ENCODE measurements around the gene ADGRL3.

Gene ADGRL3

DNA sequence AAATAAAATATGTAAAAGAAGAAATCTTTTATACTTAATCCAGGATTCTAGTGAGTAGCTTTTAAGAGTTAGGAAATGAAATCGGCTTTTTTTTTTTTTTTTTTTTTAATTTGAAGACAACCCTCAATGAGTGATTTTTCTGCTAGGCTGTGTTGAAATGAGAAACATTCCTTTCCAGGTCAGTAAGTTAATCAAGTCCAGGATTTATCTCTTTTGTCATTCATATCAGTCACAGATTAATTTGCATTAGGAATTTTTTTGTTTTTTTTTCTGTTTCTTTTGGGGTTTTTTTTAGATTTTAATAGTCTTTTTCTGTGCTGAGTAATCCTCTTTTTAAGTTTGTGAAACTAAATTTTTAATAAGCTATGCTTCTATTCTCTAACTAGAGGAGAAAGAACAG, 448.1 kb downstream of the ADGRL3 start:
- Histone ChIP-seq H3K36me3 (ENCODE audit: control insufficient read depth, insufficient read depth, low read length) (no peaks in the 10 kb centered on the region), H3K27me3 (ENCODE audit: control insufficient read depth, insufficient read depth, low read length) (no peaks in the 10 kb centered on the region), H3K9ac (ENCODE audit: low read length) (no peak overlapping the region), H3K4me1 (ENCODE audit: control insufficient read depth, insufficient read depth, low read length) (no peaks in the 10 kb centered on the region), H3K4me3 (ENCODE audit: low read length) (no peak overlapping the region), H3K9me3 (ENCODE audit: control insufficient read depth, low read length) (no peaks in the 10 kb centered on the region)

- Histone ChIP-seq H3K4me1 (ENCODE audit: control insufficient read depth, insufficient read depth, low read length) (no peaks in the 10 kb centered on the region), H3K36me3 (ENCODE audit: control insufficient read depth, insufficient read depth, low read length) (no peaks in the 10 kb centered on the region), H3K9me3 (ENCODE audit: control insufficient read depth, low read length) (no peaks in the 10 kb centered on the region), H3K4me3 (ENCODE audit: low read length) (no peak overlapping the region), H3K9ac (ENCODE audit: low read length) (no peak overlapping the region), H3K27me3 (ENCODE audit: control insufficient read depth, insufficient read depth, low read length) (no peaks in the 10 kb centered on the region)
Measured at GRCh38 chr4:61657016-61657415, 456.9 kb downstream of the ADGRL3 start.

- H3K9ac ChIP-seq (ENCODE audit: low read length), result no peak overlapping the region
- no peak overlapping the region for H3K4me3 ChIP-seq (ENCODE audit: low read length)
- no peaks in the 10 kb centered on the region for H3K4me1 ChIP-seq (ENCODE audit: control insufficient read depth, insufficient read depth, low read length)
- no peaks in the 10 kb centered on the region for H3K27me3 ChIP-seq (ENCODE audit: control insufficient read depth, insufficient read depth, low read length)
- H3K9me3 ChIP-seq (ENCODE audit: control insufficient read depth, low read length), result no peaks in the 10 kb centered on the region
- no peaks in the 10 kb centered on the region for H3K36me3 ChIP-seq (ENCODE audit: control insufficient read depth, insufficient read depth, low read length)
Measured at GRCh38 chr4:61661960-61662359, 461.8 kb downstream of the ADGRL3 start.

GRCh38 chr4:61662362-61662761, 462.2 kb downstream of the ADGRL3 start:
- no peaks in the 10 kb centered on the region for H3K9me3 ChIP-seq (ENCODE audit: control insufficient read depth, low read length)
- H3K9ac ChIP-seq (ENCODE audit: low read length), result no peak overlapping the region
- H3K4me1 ChIP-seq (ENCODE audit: control insufficient read depth, insufficient read depth, low read length), result no peaks in the 10 kb centered on the region
- no peak overlapping the region for H3K4me3 ChIP-seq (ENCODE audit: low read length)
- no peaks in the 10 kb centered on the region for H3K36me3 ChIP-seq (ENCODE audit: control insufficient read depth, insufficient read depth, low read length)
- no peaks in the 10 kb centered on the region for H3K27me3 ChIP-seq (ENCODE audit: control insufficient read depth, insufficient read depth, low read length)

- Histone ChIP-seq H3K36me3 (ENCODE audit: control insufficient read depth, insufficient read depth, low read length) (no peaks in the 10 kb centered on the region), H3K9ac (ENCODE audit: low read length) (no peak overlapping the region), H3K27me3 (ENCODE audit: control insufficient read depth, insufficient read depth, low read length) (no peaks in the 10 kb centered on the region), H3K4me1 (ENCODE audit: control insufficient read depth, insufficient read depth, low read length) (no peaks in the 10 kb centered on the region), H3K4me3 (ENCODE audit: low read length) (no peak overlapping the region), H3K9me3 (ENCODE audit: control insufficient read depth, low read length) (no peaks in the 10 kb centered on the region)
Measured at GRCh38 chr4:61663310-61663709, 463.2 kb downstream of the ADGRL3 start.

DNA sequence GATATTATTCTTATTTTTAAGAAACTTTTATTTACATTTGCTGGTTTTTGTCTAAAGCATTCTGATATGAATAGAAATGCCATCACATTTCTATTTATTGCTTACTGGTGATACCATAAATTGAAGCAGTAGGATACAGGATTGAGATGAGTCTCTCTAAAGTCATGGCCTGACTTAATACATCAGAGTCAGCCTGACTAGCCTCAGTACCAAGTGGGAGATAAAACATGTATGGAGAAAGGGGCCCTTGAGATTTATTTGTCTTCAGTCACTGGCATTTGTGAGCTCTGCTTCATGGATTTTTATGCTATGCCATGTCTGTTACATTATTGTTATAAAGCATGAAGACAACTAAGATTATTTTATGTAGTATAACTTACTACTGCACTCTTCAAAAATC, 465.5 kb downstream of the ADGRL3 start:
- H3K4me3 ChIP-seq (ENCODE audit: low read length), result no peak overlapping the region
- no peak overlapping the region for H3K9ac ChIP-seq (ENCODE audit: low read length)
- H3K27me3 ChIP-seq (ENCODE audit: control insufficient read depth, insufficient read depth, low read length), result no peaks in the 10 kb centered on the region
- H3K9me3 ChIP-seq (ENCODE audit: control insufficient read depth, low read length), result no peaks in the 10 kb centered on the region
- no peaks in the 10 kb centered on the region for H3K36me3 ChIP-seq (ENCODE audit: control insufficient read depth, insufficient read depth, low read length)
- H3K4me1 ChIP-seq (ENCODE audit: control insufficient read depth, insufficient read depth, low read length), result no peaks in the 10 kb centered on the region

- no peak overlapping the region for H3K9ac ChIP-seq (ENCODE audit: low read length)
- no peaks in the 10 kb centered on the region for H3K27me3 ChIP-seq (ENCODE audit: control insufficient read depth, insufficient read depth, low read length)
- no peaks in the 10 kb centered on the region for H3K4me1 ChIP-seq (ENCODE audit: control insufficient read depth, insufficient read depth, low read length)
- no peaks in the 10 kb centered on the region for H3K36me3 ChIP-seq (ENCODE audit: control insufficient read depth, insufficient read depth, low read length)
- H3K4me3 ChIP-seq (ENCODE audit: low read length), result no peak overlapping the region
- H3K9me3 ChIP-seq (ENCODE audit: control insufficient read depth, low read length), result no peaks in the 10 kb centered on the region
Measured at GRCh38 chr4:61666244-61666643, 466.1 kb downstream of the ADGRL3 start.

DNA sequence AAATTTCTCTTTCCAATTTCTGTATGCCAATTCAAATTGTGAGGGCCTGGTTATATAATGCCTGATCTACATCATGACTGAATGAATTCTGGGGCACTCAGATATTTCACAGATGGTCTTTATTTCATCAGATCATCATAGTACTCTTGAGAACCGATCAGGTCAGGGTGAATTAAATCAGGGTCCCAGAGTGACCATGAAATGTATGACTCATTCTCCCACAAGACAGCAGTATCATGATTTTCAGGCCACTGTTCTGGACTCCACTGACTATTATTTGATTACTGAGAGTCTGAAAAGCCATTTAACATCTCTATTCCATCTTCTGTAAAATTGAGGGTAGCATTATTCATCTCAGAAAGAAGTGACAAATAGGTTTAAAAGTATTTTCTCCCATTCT, 471.5 kb downstream of the ADGRL3 start:
- H3K4me1 ChIP-seq (ENCODE audit: control insufficient read depth, insufficient read depth, low read length), result no peaks in the 10 kb centered on the region
- no peak overlapping the region for H3K9ac ChIP-seq (ENCODE audit: low read length)
- H3K4me3 ChIP-seq (ENCODE audit: low read length), result no peak overlapping the region
- H3K36me3 ChIP-seq (ENCODE audit: control insufficient read depth, insufficient read depth, low read length), result no peaks in the 10 kb centered on the region
- no peaks in the 10 kb centered on the region for H3K9me3 ChIP-seq (ENCODE audit: control insufficient read depth, low read length)
- no peaks in the 10 kb centered on the region for H3K27me3 ChIP-seq (ENCODE audit: control insufficient read depth, insufficient read depth, low read length)

- Histone ChIP-seq H3K9me3 (ENCODE audit: control insufficient read depth, low read length) (no peaks in the 10 kb centered on the region), H3K36me3 (ENCODE audit: control insufficient read depth, insufficient read depth, low read length) (no peaks in the 10 kb centered on the region), H3K27me3 (ENCODE audit: control insufficient read depth, insufficient read depth, low read length) (no peaks in the 10 kb centered on the region), H3K9ac (ENCODE audit: low read length) (no peak overlapping the region), H3K4me3 (ENCODE audit: low read length) (no peak overlapping the region), H3K4me1 (ENCODE audit: control insufficient read depth, insufficient read depth, low read length) (no peaks in the 10 kb centered on the region)
Measured at GRCh38 chr4:61675464-61675863, 475.3 kb downstream of the ADGRL3 start.

DNA sequence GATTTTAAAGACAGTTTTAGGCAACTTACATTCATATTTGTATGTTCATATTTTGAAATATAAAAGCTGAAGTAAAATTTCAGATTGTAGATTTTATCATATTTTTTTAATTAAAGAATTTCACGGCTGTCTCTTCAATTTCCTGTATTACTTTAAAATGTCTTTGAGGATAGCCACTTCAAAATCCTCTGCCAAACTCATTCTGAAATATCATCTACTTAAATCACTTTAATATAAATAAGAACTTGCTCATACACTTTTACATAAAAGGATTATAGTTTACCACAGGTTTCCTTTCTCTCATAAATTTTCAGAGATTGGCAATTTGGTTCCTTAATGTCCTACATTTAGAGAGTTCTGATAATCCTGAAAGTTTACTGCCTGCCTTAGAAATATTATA, 478.2 kb downstream of the ADGRL3 start:
- Histone ChIP-seq H3K27me3 (ENCODE audit: control insufficient read depth, insufficient read depth, low read length) (no peaks in the 10 kb centered on the region), H3K9me3 (ENCODE audit: control insufficient read depth, low read length) (no peaks in the 10 kb centered on the region), H3K4me1 (ENCODE audit: control insufficient read depth, insufficient read depth, low read length) (no peaks in the 10 kb centered on the region), H3K9ac (ENCODE audit: low read length) (no peak overlapping the region), H3K4me3 (ENCODE audit: low read length) (no peak overlapping the region), H3K36me3 (ENCODE audit: control insufficient read depth, insufficient read depth, low read length) (no peaks in the 10 kb centered on the region)

DNA sequence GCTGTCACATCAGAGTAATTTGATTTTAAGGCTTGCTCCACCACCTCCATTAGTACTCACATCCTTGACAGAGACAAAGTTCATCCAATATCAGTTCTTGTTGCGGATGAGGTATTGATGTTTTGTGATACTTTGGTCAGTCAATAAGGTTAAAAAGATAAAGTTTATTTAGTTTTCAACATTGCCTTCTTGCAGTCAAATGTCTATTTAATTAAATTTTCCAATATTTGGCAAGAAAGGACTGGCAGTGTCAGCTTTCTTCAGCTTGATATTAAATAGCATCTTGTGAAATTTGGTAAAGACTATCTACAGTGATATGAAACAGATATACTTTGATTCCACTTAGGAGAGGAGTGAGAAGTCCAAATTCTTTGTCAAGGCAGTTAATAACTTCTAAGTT, 493.4 kb downstream of the ADGRL3 start:
- Histone ChIP-seq H3K4me3 (ENCODE audit: low read length) (no peak overlapping the region), H3K4me1 (ENCODE audit: control insufficient read depth, insufficient read depth, low read length) (no peaks in the 10 kb centered on the region), H3K9ac (ENCODE audit: low read length) (no peak overlapping the region), H3K9me3 (ENCODE audit: control insufficient read depth, low read length) (no peaks in the 10 kb centered on the region), H3K27me3 (ENCODE audit: control insufficient read depth, insufficient read depth, low read length) (no peaks in the 10 kb centered on the region), H3K36me3 (ENCODE audit: control insufficient read depth, insufficient read depth, low read length) (no peaks in the 10 kb centered on the region)

- no peaks in the 10 kb centered on the region for H3K4me1 ChIP-seq (ENCODE audit: control insufficient read depth, insufficient read depth, low read length)
- H3K36me3 ChIP-seq (ENCODE audit: control insufficient read depth, insufficient read depth, low read length), result no peaks in the 10 kb centered on the region
- H3K9ac ChIP-seq (ENCODE audit: low read length), result no peak overlapping the region
- no peak overlapping the region for H3K4me3 ChIP-seq (ENCODE audit: low read length)
- no peaks in the 10 kb centered on the region for H3K27me3 ChIP-seq (ENCODE audit: control insufficient read depth, insufficient read depth, low read length)
- H3K9me3 ChIP-seq (ENCODE audit: control insufficient read depth, low read length), result no peaks in the 10 kb centered on the region
Measured at GRCh38 chr4:61714387-61714911, 514.3 kb downstream of the ADGRL3 start.

DNA sequence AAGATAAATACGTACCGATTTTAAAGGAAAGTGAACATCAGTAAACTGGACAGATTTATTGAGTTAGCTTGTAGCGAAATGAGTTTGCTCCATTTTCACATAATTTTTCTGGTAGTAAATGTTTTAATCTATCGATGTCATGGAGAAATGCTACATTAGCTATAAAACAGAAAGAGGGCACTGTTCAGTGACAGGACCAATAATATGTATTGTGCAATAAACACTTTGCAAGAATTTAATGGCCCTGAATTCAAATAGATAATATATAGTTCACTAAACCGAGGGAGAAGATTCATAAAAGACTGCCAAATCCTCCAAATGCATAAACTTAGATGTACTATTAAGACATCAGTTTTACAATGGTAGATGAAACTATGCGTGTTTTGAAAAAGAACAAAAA, 516.3 kb downstream of the ADGRL3 start:
- H3K4me3 ChIP-seq (ENCODE audit: low read length), result no peak overlapping the region
- no peak overlapping the region for H3K9ac ChIP-seq (ENCODE audit: low read length)
- H3K36me3 ChIP-seq (ENCODE audit: control insufficient read depth, insufficient read depth, low read length), result no peaks in the 10 kb centered on the region
- no peaks in the 10 kb centered on the region for H3K4me1 ChIP-seq (ENCODE audit: control insufficient read depth, insufficient read depth, low read length)
- no peaks in the 10 kb centered on the region for H3K27me3 ChIP-seq (ENCODE audit: control insufficient read depth, insufficient read depth, low read length)
- no peaks in the 10 kb centered on the region for H3K9me3 ChIP-seq (ENCODE audit: control insufficient read depth, low read length)

All from mucosa of stomach (tissue), 1 donor.